A673 (cell line): ENCODE results near the gene PEX14. TPM values are rescaled to one million over a fixed set of nuclear protein-coding genes. Genes with fewer than 3 reads are reported as not detected.
"Not testable (repeated sequence)": the region's sequence is repeated elsewhere in the genome, so short reads cannot be mapped to it uniquely, and the experiment has no call there.

Experiments
- BruUV-seq: library from RNA; stranded (reverse); fragments of 400-500 nt; replicated peaks from 2 replicates; lab custom pipeline; 2021; lab: Mats Ljungman, UMichigan
- CTCF ChIA-PET: fragments of 300-600 bp; sonication (Branson Sonifier 250); formaldehyde crosslinking; loops from one replicate; lab custom pipeline; 2022; ENCODE audit warnings: antibody characterized with exemption; lab: Charles Lee
- POLR2A ChIA-PET: fragments of 300-600 bp; sonication (Branson Sonifier 250); formaldehyde crosslinking; loops from one replicate; lab custom pipeline; 2022; ENCODE audit warnings: antibody characterized with exemption; ENCODE audit not compliant: low non-redundant PET; lab: Charles Lee
- DNase-seq: peaks from one replicate; pipeline ENCODE4 v3.0.0-alpha.2; 2015; ENCODE audit warnings: low spot score
- H3K27ac ChIP-seq: fragments of 200-600 bp; sonication (generic); 2 replicates; pipeline ENCODE4 v1.5.1; 2016; ENCODE audit warnings: mixed run types, low read depth, mild to moderate bottlenecking, mixed read lengths, antibody characterized with exemption, low read length; ENCODE audit not compliant: poor library complexity, severe bottlenecking
- H3K27me3 ChIP-seq: fragments of 200-600 bp; sonication (generic); replicated peaks from 2 replicates; pipeline ENCODE4 v1.6.1; 2017; ENCODE audit warnings: mixed run types, low read depth, mild to moderate bottlenecking, mixed read lengths, antibody characterized with exemption, low read length; ENCODE audit not compliant: insufficient read depth, poor library complexity
- H3K36me3 ChIP-seq: fragments of 200-600 bp; sonication (generic); 2 replicates; pipeline ENCODE4 v1.6.1; 2016; ENCODE audit warnings: mixed run types, mild to moderate bottlenecking, mixed read lengths, antibody characterized with exemption, low read length; ENCODE audit not compliant: insufficient read depth, poor library complexity, severe bottlenecking
- H3K4me1 ChIP-seq: fragments of 200-600 bp; sonication (generic); 2 replicates; pipeline ENCODE4 v1.6.1; 2017; ENCODE audit warnings: mixed run types, mild to moderate bottlenecking, mixed read lengths, antibody characterized with exemption, low read length; ENCODE audit not compliant: insufficient read depth, poor library complexity, severe bottlenecking
- H3K4me3 ChIP-seq: fragments of 200-600 bp; sonication (generic); 2 replicates; pipeline ENCODE4 v1.5.1; 2016; ENCODE audit warnings: low read depth, mixed run types, mild to moderate bottlenecking, mixed read lengths, low read length; ENCODE audit not compliant: poor library complexity, severe bottlenecking
- H3K9me3 ChIP-seq: fragments of 200-600 bp; sonication (generic); 2 replicates; pipeline ENCODE4 v1.6.1; 2016; ENCODE audit warnings: mixed run types, low read depth, mild to moderate bottlenecking, mixed read lengths, antibody characterized with exemption, low read length; ENCODE audit not compliant: poor library complexity, severe bottlenecking
- CTCF ChIP-seq: fragments of 300-800, 200-600 bp; sonication (generic); conservative IDR thresholded peaks from 2 replicates; pipeline ENCODE4 v1.5.1; 2017; ENCODE audit warnings: low read depth, mild to moderate bottlenecking, antibody characterized with exemption, low read length, moderate library complexity, mixed read lengths
- EZH2 ChIP-seq: fragments of 200-600 bp; sonication (generic); IDR thresholded peaks from 2 replicates; pipeline ENCODE4 v1.6.1; 2017; ENCODE audit warnings: borderline replicate concordance, low read depth, mild to moderate bottlenecking, mixed read lengths, antibody characterized with exemption, low read length; ENCODE audit not compliant: poor library complexity, severe bottlenecking
- intact Hi-C: fragments of 100-400 bp; cut with micrococcal nuclease; formaldehyde crosslinking; loops from one replicate; pipeline ENCODE4 v1.10.0; 2022; ENCODE audit not compliant: unreplicated experiment
- total RNA-seq: library from RNA; stranded (reverse); gene quantifications from 2 replicates; pipeline ENCODE4 v1.2.3, GENCODE V29; 2021

Gene PEX14
- total RNA-seq, 1 experiment from 2014 or later: 26.8 TPM

DNA sequence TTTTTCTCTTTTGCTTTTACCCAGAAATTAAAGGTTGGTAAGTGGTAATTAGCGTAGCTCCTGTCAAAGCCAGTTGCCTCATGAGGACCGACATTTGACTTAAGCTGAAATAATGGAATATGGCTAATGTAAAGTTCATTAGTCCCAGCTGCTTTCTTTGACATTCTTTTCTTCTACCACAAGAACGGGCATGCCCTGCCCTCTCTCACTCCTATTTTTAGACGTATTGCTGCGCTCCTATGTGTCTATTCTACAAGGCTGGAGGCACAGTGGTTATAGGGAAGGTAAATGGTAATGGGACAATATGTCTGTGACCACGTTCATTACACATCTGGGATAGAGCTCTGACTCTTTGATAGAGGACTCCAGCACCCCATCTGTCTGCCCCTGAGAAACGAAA, 18.1 kb upstream of the PEX14 start:
- CTCF ChIA-PET: interaction anchor here (0.6 kb wide), 1 partner anchor 40 kb away, joined by 8 read pairs; no protein-coding TSS in a partner anchor
- POLR2A ChIA-PET: no interaction called here
- Histone ChIP-seq H3K27ac (no peak overlapping the region), H3K4me3 (no peak overlapping the region), H3K4me1 (peaks cover 19% of the 10 kb centered on the region), H3K9me3 (no peaks in the 10 kb centered on the region), H3K27me3 (no peaks in the 10 kb centered on the region), H3K36me3 (peaks cover 8% of the 10 kb centered on the region)
- no peak for TF ChIP-seq CTCF
- TF ChIP-seq EZH2: no peak
- TSS peak; percentile 22 for BruUV-seq
- intact Hi-C loops: no loop called here
- DNase-seq: no peak

GRCh38 chr1:10457462-10457861, 17.3 kb upstream of the PEX14 start:
- intact Hi-C loops, H3K4me3 ChIP-seq, H3K27me3 ChIP-seq, H3K9me3 ChIP-seq, DNase-seq, BruUV-seq, POLR2A ChIA-PET, CTCF ChIA-PET: not testable (repeated sequence)
- H3K27ac ChIP-seq: peak overlapping the region; percentile 25
- H3K36me3 ChIP-seq: peaks cover 11% of the 10 kb centered on the region
- H3K4me1 ChIP-seq: peaks cover 19% of the 10 kb centered on the region

- Histone ChIP-seq H3K27me3 (no peaks in the 10 kb centered on the region), H3K4me1 (peaks cover 19% of the 10 kb centered on the region), H3K9me3 (no peaks in the 10 kb centered on the region), H3K27ac (peak overlapping the region; percentile 25), H3K36me3 (peaks cover 15% of the 10 kb centered on the region), H3K4me3 (no peak overlapping the region)
- ChIA-PET POLR2A (interaction anchor here (0.6 kb wide), 1 partner anchor 37 kb away, joined by 12 read pairs; no protein-coding TSS in a partner anchor), CTCF (no interaction called here)
- TF ChIP-seq EZH2 (no peak), CTCF (no peak)
- BruUV-seq: no TSS peak
- intact Hi-C loops: no loop called here
- no peak for DNase-seq
Measured at GRCh38 chr1:10457875-10458274, 16.9 kb upstream of the PEX14 start.

DNA sequence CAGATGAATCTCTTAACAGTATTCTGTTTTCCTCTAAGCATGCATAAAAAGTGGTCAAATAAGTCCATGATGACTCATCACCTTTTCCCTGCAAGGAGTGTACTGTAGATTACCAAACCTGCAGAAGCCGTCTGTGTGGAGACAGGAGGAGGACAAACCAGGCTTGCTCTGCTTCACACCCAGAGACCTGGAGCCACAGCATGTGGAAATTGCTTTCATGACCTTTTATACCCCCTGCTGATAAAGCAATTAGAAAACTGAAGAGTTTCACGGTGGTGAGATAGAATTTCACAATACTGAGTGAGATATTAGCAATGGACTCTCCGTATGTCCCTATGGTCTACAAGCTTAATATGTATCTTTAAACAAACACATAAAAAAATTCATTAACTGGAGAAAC, 15.6 kb upstream of the PEX14 start:
- ChIA-PET CTCF (no interaction called here), POLR2A (no interaction called here)
- Histone ChIP-seq H3K36me3 (peaks cover 21% of the 10 kb centered on the region), H3K27ac (peak overlapping the region; percentile 18), H3K9me3 (no peaks in the 10 kb centered on the region), H3K4me3 (no peak overlapping the region), H3K4me1 (peaks cover 19% of the 10 kb centered on the region), H3K27me3 (no peaks in the 10 kb centered on the region)
- TF ChIP-seq EZH2: no peak
- TF ChIP-seq CTCF: no peak
- DNase-seq: peak; percentile 51
- BruUV-seq: no TSS peak
- intact Hi-C loops: no loop called here
